Epithelial cell of proximal tubule (primary cell): ENCODE measurements around the gene ZCCHC7. TPM values are rescaled to one million over a fixed set of nuclear protein-coding genes. Genes with fewer than 3 reads are reported as not detected.

Experiments
- DNase-seq: peaks from one replicate; pipeline ENCODE4 v3.0.0-alpha.2; 2011; ENCODE audit warnings: low read depth
- H3K4me3 ChIP-seq: 2 replicates; pipeline ENCODE4 v1.5.1; 2011; ENCODE audit warnings: low read depth, mild to moderate bottlenecking, low read length
- total RNA-seq: library from RNA; depleted of rRNA; stranded (reverse); fragments of >200 nt; gene quantifications from 2 replicates; pipeline ENCODE4 v1.2.3, GENCODE V29; 2015
- TF ChIP-seq, protein P1 (sequence below): conservative IDR thresholded peaks from 2 replicates; pipeline ENCODE4 v1.5.1; 2012; ENCODE audit warnings: low read depth, mild to moderate bottlenecking, low read length

Gene ZCCHC7
- total RNA-seq, 1 donor from 2014 or later: 13.3 TPM

DNA sequence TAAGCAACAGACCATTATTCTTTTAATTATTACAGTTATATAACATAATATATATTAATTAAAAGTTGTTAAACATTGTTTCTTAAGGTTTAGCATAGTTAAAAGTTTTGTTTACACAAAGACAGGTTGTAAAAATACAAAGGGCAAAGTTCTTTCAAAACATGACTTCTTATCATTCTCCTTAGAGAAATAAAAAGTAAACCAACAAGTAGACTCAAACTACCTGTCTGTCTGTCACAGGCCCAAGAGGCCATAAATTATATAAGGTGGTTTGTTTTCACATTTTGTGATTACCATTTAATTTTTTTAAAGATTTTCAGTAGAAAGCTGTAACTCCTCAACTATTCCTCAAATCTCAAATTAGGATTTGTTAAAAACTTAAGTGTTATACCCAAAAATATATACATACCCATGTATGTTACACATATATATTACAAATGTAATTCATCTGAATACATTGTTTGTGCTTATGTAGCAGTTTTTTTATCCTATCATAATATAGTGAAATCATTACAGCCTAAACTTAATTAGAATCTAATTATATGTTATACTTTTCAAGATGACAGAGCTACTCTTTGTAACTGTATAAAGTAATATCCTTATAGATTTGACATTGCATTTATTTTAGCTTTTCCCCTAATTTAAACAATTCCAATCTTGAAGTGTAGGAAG, 208.3 kb downstream of the ZCCHC7 start:
- H3K4me3 ChIP-seq: no peak overlapping the region
- TF ChIP-seq, protein P1, sequence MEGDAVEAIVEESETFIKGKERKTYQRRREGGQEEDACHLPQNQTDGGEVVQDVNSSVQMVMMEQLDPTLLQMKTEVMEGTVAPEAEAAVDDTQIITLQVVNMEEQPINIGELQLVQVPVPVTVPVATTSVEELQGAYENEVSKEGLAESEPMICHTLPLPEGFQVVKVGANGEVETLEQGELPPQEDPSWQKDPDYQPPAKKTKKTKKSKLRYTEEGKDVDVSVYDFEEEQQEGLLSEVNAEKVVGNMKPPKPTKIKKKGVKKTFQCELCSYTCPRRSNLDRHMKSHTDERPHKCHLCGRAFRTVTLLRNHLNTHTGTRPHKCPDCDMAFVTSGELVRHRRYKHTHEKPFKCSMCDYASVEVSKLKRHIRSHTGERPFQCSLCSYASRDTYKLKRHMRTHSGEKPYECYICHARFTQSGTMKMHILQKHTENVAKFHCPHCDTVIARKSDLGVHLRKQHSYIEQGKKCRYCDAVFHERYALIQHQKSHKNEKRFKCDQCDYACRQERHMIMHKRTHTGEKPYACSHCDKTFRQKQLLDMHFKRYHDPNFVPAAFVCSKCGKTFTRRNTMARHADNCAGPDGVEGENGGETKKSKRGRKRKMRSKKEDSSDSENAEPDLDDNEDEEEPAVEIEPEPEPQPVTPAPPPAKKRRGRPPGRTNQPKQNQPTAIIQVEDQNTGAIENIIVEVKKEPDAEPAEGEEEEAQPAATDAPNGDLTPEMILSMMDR: no peak
- DNase-seq: no peak

DNA sequence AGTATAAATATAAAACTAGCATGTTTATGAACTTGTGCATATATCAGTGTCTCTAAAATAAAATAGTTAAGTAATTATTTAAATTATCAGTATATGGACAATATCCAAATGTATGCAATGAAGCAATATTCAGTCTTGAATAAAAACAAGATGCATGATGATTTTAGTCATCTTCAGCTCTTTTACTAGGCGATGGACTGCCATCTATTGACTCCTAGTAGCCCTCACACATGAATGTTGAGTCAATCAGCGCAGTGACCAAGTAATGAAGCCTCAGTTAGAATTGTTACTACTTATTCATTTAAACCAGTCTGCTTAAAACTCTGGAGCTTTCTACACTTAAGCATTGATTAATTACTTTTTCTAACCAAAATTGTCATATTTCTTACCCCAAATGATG, 209.2 kb downstream of the ZCCHC7 start:
- DNase-seq: no peak
- TF ChIP-seq, protein P1: peak; percentile 60

DNA sequence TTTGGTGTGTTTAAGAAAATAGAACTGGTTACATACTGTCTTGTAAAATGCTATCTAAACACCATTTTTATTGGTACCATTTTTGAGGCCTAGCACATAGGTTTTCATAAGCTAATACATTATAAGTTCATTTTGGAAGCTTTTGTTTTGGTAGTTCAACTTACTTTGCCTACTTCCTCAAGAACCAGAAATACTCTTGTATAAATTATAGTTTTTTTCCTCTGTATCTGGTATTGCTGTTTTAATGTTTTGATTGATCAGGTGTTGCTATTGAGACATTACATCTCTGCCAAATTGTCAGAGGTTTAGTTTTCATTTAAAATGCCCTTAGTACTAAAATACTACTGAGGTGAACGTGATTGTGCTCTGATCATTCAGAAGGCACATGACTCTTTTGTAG, 211.5 kb downstream of the ZCCHC7 start:
- DNase-seq: no peak
- TF ChIP-seq, protein P1: no peak
- no peak overlapping the region for H3K4me3 ChIP-seq

More for the DNA sequence above, 209.2 kb downstream of the ZCCHC7 start:
- no peak overlapping the region for H3K4me3 ChIP-seq

DNA sequence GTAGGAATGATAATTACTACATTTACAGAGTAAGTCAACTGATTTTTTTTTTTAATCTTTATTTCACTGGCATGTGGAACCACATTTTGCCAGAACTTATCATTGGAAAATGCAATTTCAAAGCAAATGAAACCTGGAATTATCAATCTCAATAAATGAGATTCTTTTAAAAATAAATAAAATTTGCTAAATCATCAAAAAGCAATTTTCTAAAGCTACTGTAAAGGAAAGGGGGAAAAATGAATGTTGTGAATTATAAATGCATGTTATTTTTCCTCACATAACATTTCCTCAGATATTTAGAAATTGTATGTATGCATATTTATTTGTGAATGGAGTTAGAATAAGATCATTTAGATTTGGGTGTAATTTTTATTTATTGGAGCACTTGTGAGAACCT, 212.2 kb downstream of the ZCCHC7 start:
- DNase-seq: no peak
- TF ChIP-seq, protein P1: no peak

DNA sequence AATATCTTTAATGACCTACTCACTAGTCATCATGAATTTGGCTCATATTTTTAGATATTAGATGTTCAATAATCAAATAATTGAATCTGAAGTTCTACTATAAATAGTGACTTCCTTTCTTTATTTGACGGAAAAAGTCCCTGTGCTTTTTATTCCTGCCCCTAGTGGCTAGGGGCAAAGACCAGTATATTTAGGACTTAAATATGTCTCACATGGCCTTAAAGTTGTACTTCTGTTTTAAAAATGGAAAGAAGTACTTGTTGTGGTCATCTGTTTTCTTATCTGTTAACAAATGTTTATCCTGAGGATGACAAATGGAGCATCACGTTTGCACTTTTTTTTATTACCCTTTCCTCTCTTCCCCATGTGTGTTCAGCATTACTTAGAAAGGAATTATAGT, 212.9 kb downstream of the ZCCHC7 start:
- no peak overlapping the region for H3K4me3 ChIP-seq
- TF ChIP-seq, protein P1: no peak
- DNase-seq: no peak

More for the DNA sequence above, 212.2 kb downstream of the ZCCHC7 start:
- no peak overlapping the region for H3K4me3 ChIP-seq

DNA sequence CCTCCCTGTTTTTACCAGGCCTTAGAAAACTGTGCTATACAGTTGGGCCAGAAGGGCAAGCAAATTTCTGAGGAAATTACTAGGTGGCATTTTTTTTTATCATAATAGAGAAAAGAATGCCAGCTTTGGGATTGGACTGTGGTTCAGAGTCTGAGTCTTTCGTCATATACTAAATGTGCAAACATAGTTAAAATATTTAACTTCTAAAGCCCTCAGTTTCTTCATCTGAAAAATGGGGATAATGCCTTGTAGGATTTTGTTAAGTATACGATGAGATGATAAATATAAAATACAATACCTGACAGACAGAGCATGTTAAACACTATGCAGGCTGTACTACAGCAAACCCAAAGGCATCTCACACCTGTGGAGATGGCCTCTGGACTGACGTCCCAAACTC, 214.9 kb downstream of the ZCCHC7 start:
- TF ChIP-seq, protein P1: no peak
- DNase-seq: no peak
- no peak overlapping the region for H3K4me3 ChIP-seq

DNA sequence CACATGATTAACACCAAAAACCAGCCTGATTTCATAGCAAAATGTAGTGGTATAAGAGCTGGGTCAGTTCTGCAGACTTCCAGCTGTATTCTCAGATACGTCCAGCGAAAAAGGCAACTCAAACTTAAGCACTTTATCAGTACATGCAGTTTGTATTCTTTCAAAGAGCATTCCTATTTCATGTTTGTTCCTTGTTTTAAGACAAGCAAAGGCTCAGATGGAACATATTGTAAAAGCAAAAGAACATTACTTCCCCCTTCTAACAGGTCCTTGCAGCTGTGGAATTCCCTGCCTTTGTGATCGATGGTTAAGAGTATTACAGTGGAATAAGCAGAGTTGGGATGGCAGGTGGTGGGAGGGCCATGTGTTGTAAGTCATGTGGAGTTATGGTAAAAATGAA, 215.8 kb downstream of the ZCCHC7 start:
- TF ChIP-seq, protein P1: no peak
- H3K4me3 ChIP-seq: no peak overlapping the region
- no peak for DNase-seq
